Nephron progenitor cell (in vitro differentiated cells): ENCODE data around the gene RAMACL.
"Not testable (repeated sequence)": the region's sequence is repeated elsewhere in the genome, so short reads cannot be mapped to it uniquely, and the experiment has no call there.

Experiments used
- DNase-seq: peaks from one replicate; pipeline ENCODE4 v3.0.0; 2021
- H3K27ac Mint-ChIP-seq: 2 replicates; pipeline ENCODE4 v1.8.0; 2021; ENCODE audit warnings: mild to moderate bottlenecking, moderate library complexity, mixed read lengths
- H3K27me3 Mint-ChIP-seq: 2 replicates; pipeline ENCODE4 v1.8.0; 2021; ENCODE audit warnings: mild to moderate bottlenecking, low read depth, mixed read lengths; ENCODE audit not compliant: poor library complexity
- H3K36me3 Mint-ChIP-seq: 2 replicates; pipeline ENCODE4 v1.8.0; 2021; ENCODE audit warnings: low read depth, mixed read lengths
- H3K4me1 Mint-ChIP-seq: 2 replicates; pipeline ENCODE4 v1.8.0; 2021; ENCODE audit warnings: mixed read lengths
- H3K4me3 Mint-ChIP-seq: 2 replicates; pipeline ENCODE4 v1.8.0; 2021; ENCODE audit warnings: mild to moderate bottlenecking, moderate library complexity, mixed read lengths
- H3K9me3 Mint-ChIP-seq: 2 replicates; pipeline ENCODE4 v1.8.0; 2021; ENCODE audit warnings: mild to moderate bottlenecking, moderate library complexity, mixed read lengths
- TF ChIP-seq, protein P1 (sequence below): fragments of 200-600 bp; sonication (generic); IDR thresholded peaks from 2 replicates; pipeline ENCODE4 v1.5.0; 2021; ENCODE audit warnings: antibody characterized with exemption

RAMACL gene

DNA sequence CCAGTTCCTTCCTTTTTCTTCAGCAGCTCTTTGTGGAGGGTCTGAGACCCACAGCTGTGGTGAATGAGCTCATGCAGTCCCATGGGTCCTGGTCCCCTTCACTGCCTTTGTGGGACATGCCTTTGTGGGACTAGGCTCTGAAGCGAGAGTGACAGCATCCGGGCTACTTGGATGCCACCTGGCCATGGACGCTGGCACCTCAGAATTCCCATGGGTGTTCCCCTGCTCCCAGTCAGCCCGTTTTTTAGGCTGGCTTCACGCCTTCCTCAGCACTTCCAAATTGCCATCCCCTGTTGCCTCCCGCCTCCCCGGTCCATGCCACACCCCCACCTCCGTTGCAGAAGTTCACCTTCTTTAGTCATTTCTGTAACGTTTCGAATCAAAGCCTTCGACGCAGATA, 45.1 kb downstream of the RAMACL start:
- H3K4me3 Mint-ChIP-seq: no peak overlapping the region

DNA sequence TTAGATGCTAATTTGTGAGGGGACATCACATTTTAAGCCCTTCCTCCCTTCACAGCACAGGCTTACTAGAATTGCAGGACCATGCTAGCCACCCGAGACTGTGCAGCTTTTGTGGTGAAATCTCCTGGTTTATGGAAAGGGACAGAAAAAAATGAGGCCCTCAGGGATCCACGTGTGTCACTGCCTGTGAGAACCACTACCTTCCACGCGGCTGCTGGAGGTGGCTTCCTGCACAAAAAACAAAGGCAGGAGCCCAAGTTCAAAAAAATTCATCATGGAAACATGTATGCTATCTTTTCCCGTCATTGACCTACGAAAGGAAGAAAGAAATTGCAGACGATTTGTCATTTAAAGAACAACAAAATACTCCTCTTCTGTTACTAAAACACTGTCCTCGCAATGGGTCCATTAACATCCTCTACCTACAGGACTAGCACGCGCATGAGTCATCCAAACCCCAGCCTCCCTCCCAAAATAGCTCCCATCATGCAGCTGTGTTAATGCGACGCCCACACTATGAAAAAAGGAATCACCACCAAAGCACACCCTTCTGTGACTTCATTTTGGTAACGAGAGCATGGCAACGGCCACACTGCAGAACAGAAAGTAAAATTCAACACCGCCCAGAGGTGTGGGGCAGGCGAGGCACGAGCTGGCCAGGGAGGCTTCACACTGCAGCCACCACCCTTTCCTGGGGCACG, 45.7 kb downstream of the RAMACL start:
- TF ChIP-seq, protein P1, sequence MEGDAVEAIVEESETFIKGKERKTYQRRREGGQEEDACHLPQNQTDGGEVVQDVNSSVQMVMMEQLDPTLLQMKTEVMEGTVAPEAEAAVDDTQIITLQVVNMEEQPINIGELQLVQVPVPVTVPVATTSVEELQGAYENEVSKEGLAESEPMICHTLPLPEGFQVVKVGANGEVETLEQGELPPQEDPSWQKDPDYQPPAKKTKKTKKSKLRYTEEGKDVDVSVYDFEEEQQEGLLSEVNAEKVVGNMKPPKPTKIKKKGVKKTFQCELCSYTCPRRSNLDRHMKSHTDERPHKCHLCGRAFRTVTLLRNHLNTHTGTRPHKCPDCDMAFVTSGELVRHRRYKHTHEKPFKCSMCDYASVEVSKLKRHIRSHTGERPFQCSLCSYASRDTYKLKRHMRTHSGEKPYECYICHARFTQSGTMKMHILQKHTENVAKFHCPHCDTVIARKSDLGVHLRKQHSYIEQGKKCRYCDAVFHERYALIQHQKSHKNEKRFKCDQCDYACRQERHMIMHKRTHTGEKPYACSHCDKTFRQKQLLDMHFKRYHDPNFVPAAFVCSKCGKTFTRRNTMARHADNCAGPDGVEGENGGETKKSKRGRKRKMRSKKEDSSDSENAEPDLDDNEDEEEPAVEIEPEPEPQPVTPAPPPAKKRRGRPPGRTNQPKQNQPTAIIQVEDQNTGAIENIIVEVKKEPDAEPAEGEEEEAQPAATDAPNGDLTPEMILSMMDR: no peak
- Mint-ChIP-seq H3K9me3 (no peaks in the 10 kb centered on the region), H3K4me1 (peaks cover 56% of the 10 kb centered on the region), H3K36me3 (no peaks in the 10 kb centered on the region), H3K4me3 (no peak overlapping the region), H3K27me3 (peaks cover 7% of the 10 kb centered on the region), H3K27ac (no peak overlapping the region)
- DNase-seq: no peak

More for the DNA sequence above, 45.1 kb downstream of the RAMACL start:
- TF ChIP-seq, protein P1: no peak
- peaks cover 59% of the 10 kb centered on the region for H3K4me1 Mint-ChIP-seq
- no peaks in the 10 kb centered on the region for H3K9me3 Mint-ChIP-seq
- H3K27me3 Mint-ChIP-seq: peaks cover 7% of the 10 kb centered on the region
- DNase-seq: no peak
- H3K36me3 Mint-ChIP-seq: no peaks in the 10 kb centered on the region
- peak overlapping the region; percentile 43 for H3K27ac Mint-ChIP-seq

DNA sequence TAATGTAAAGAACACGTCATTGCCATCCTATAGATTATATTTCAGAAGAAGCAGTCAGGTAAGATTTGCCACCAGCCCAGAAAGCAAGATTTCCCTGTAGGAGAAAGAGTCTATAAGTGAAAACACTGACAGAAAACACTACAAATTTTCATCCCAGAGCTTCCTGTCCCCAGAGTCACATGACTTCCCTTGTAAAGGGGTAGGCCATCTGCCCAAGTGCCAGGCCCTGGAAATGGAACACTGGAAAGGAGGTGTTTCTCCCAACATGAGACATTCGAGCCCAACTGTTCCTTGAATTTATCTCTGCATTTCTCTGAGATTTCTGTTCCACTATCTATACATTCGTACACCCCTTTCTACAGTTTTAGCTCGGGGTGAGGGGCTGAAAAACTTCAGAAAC, 46.9 kb downstream of the RAMACL start:
- H3K27ac Mint-ChIP-seq: peak overlapping the region; percentile 85
- peaks cover 7% of the 10 kb centered on the region for H3K27me3 Mint-ChIP-seq

DNA sequence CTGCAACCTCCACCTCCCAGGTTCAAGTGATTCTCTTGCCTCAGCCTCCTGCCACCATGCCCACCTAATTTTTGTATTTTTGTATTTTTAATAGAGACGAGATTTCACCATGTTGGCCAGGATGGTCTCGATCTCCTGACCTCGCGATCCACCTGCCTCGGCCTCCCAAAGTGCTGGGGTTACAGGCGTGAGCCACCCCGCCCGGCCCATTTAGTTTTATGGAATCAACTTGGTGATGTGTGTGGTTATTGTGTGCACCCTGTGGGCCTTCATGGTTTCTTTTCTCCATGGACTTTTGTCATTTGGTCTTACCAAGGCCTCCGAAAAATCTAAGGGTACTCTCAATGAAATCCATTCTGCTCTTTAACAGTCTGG, 47.5 kb downstream of the RAMACL start:
- not testable (repeated sequence) for H3K9me3 Mint-ChIP-seq, H3K36me3 Mint-ChIP-seq, H3K4me3 Mint-ChIP-seq, H3K27me3 Mint-ChIP-seq, H3K27ac Mint-ChIP-seq, DNase-seq
- H3K4me1 Mint-ChIP-seq: peaks cover 41% of the 10 kb centered on the region

More for the DNA sequence above, 46.9 kb downstream of the RAMACL start:
- no peaks in the 10 kb centered on the region for H3K9me3 Mint-ChIP-seq
- no peak overlapping the region for H3K4me3 Mint-ChIP-seq
- DNase-seq: no peak
- peaks cover 46% of the 10 kb centered on the region for H3K4me1 Mint-ChIP-seq
- no peaks in the 10 kb centered on the region for H3K36me3 Mint-ChIP-seq
- TF ChIP-seq, protein P1: no peak

DNA sequence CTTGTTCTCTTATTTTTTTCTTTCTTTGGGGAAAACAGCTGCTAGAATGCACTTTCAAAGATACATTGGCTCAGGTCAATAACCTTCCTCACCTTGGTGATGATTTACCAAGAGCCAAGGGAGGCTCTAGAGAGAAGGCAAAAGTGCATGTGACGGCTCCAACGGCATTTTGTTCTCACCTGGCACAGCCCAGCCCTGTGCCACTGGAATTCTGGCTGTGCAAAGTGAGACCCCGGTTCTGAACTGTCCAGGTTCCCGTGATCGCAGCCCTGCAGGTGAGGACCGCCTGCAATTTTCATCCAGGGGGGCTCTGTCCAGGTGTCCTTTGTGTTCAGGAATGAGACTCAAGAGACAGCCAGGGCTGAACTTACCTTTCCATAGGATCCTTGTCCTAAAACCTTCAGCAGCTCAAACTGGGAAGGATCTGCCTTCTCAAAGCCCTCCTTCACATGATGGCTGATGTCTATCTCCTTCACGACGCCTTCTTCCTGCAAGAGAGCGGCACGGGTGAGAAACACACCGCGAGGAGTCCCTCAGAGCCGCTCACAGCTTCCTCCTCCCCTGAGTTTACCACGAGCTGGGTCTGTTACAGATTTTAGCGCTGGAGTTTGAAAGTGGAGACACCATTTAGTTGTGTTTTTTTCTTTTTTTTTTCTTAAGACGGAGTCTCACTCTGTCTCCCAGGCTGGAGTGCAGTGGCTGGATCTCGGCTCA, 48.0 kb downstream of the RAMACL start:
- DNase-seq: no peak
- Mint-ChIP-seq H3K4me1 (peaks cover 35% of the 10 kb centered on the region), H3K27ac (no peak overlapping the region), H3K4me3 (no peak overlapping the region), H3K36me3 (no peaks in the 10 kb centered on the region), H3K27me3 (peaks cover 7% of the 10 kb centered on the region), H3K9me3 (no peaks in the 10 kb centered on the region)
- TF ChIP-seq, protein P1: no peak

DNA sequence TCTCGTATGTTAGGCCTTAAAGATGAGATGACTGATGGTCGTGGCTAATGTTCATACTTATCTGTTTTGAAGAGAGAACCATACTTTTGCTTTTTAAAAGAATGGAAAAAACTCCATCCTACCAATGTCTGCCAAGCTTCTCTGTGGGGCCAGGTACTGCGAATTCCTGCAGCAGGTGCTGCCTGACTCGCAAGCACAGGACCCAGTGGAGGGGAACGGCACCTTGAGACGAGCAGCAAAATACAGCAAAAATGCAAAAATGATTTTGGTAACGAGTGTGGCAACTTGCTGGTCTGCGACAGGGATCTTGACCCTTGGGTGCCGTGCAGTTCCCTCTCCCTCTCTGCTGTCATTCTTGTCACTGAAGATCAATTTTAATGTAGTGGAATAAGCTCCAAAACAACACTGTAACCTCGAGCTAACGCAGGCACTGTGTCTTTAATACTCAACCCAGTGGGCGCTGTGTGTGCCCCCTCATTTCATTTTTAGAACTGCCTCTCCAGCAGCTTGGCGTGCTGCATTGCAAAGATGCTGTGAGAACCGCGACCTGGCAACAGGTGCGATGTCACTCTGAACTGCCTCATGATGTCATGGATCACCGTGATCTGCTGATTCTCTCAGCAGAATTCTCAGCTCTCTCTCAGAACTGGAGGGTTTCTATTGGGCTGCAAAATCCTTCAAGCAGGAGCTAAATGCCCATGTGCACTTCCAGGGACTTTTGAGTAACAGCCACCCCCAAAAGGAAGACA, 51.6 kb downstream of the RAMACL start:
- Mint-ChIP-seq H3K27ac (no peak overlapping the region), H3K36me3 (peaks cover 3% of the 10 kb centered on the region), H3K9me3 (no peaks in the 10 kb centered on the region), H3K4me1 (peaks cover 5% of the 10 kb centered on the region), H3K4me3 (no peak overlapping the region), H3K27me3 (peaks cover 6% of the 10 kb centered on the region)
- DNase-seq: no peak
- TF ChIP-seq, protein P1: no peak
